ENCODE measurements around the gene TENM4. TPM values are rescaled to one million over a fixed set of nuclear protein-coding genes. Genes with fewer than 3 reads are reported as not detected.

Gene TENM4
- total and polyA plus RNA-seq, 10 of the 15 experiments (the other 5 are each of a cell fraction or from before 2014, with no cell fraction given): 0.03 to 0.12 (median 0.06) TPM; not detected in 7

DNA sequence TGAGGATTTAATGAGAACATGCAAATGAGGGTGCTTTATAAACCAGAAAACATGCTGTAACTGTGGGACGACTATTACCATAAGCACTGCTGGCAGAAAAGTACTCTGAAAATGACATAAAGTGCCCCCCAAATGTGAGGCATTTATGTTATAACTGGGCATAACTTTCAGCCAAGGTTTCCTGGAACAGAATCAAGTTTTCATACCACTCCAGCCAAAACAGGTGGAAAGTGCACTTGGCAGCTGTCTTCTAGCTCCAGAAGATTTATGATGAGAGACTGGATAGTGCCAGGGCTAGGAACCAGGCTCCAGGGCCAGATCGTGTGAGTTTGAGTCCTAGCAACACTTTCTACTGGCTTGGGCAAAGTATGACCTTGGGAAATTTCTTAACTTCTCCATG, 339.2 kb downstream of the TENM4 start:
- no peaks in the 10 kb centered on the region for H3K9me3 ChIP-seq (replicated peaks; ENCODE audit: control insufficient read depth, insufficient read depth, low read length)
- TF ChIP-seq MTA2 (IDR thresholded peaks at IDR 0.05; ENCODE audit: low read depth) (no peak), SIX5 (IDR thresholded peaks at IDR 0.05; ENCODE audit: low read depth, low read length, severe bottlenecking) (no peak), SIN3A (IDR thresholded peaks at IDR 0.05; ENCODE audit: low read depth, low read length) (no peak), EED (IDR thresholded peaks at IDR 0.05; ENCODE audit: low read depth) (no peak), ZZZ3 (IDR thresholded peaks at IDR 0.05; ENCODE audit: control insufficient read depth, insufficient read length, low read depth) (no peak)
- TF ChIP-seq, protein P1, sequence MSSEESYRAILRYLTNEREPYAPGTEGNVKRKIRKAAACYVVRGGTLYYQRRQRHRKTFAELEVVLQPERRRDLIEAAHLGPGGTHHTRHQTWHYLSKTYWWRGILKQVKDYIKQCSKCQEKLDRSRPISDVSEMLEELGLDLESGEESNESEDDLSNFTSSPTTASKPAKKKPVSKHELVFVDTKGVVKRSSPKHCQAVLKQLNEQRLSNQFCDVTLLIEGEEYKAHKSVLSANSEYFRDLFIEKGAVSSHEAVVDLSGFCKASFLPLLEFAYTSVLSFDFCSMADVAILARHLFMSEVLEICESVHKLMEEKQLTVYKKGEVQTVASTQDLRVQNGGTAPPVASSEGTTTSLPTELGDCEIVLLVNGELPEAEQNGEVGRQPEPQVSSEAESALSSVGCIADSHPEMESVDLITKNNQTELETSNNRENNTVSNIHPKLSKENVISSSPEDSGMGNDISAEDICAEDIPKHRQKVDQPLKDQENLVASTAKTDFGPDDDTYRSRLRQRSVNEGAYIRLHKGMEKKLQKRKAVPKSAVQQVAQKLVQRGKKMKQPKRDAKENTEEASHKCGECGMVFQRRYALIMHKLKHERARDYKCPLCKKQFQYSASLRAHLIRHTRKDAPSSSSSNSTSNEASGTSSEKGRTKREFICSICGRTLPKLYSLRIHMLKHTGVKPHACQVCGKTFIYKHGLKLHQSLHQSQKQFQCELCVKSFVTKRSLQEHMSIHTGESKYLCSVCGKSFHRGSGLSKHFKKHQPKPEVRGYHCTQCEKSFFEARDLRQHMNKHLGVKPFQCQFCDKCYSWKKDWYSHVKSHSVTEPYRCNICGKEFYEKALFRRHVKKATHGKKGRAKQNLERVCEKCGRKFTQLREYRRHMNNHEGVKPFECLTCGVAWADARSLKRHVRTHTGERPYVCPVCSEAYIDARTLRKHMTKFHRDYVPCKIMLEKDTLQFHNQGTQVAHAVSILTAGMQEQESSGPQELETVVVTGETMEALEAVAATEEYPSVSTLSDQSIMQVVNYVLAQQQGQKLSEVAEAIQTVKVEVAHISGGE (CRISPR knock-in tag; IDR thresholded peaks at IDR 0.05): no peak
- ATAC-seq (no peak), DNase-seq (ENCODE audit: low read depth, low spot score) (no peak), FAIRE-seq (no peak)
- ChIA-PET RAD21 (ENCODE audit: unreplicated experiment) (no interaction called here), SMC1A (ENCODE audit: uncharacterized antibody, unreplicated experiment) (interaction anchor here (3.4 to 3.7 kb wide), 2 partner anchors 301 to 304 kb away, joined by 12 to 20 read pairs; no protein-coding TSS in a partner anchor), POLR2A (no interaction called here), CTCF (interaction anchor here (1.5 to 6.3 kb wide), 6 partner anchors 7 to 456 kb away, joined by 3 to 110 read pairs (median 16); no protein-coding TSS in a partner anchor)
- in situ Hi-C loops (cut with MboI) (no loop called here), intact Hi-C loops (cut with micrococcal nuclease; ENCODE audit: unreplicated experiment) (no loop called here)
- no peak overlapping the region for H2AFZ ChIP-seq (ENCODE audit: control insufficient read depth, low read depth, low read length)
- H4K20me1 ChIP-seq (ENCODE audit: control insufficient read depth, insufficient read depth): no peaks in the 10 kb centered on the region
- no peak overlapping the region for H3K4me2 ChIP-seq (ENCODE audit: control insufficient read depth, insufficient read depth)
- H3K4me3 ChIP-seq: no peak overlapping the region
- H3K79me2 ChIP-seq (ENCODE audit: control insufficient read depth, insufficient read depth, low read length): no peaks in the 10 kb centered on the region
- BruUV-seq (replicated peaks): no TSS peak
- no peaks in the 10 kb centered on the region for H3K36me3 ChIP-seq (ENCODE audit: control insufficient read depth in 2 of 2, insufficient read depth in 2 of 2, low read length in 1 of 2)
- no peak overlapping the region for H3K9ac ChIP-seq (ENCODE audit: control insufficient read depth, insufficient read depth, low read length)
- H3K4me1 ChIP-seq (ENCODE audit: control insufficient read depth, insufficient read depth, low read length): no peaks in the 10 kb centered on the region
- WGBS (ENCODE audit: insufficient coverage, insufficient replicate concordance, low lambda C conversion rate, missing lambda C conversion rate): 17% methylated on average over 2 of the region's 2 CpGs
- H3K27me3 ChIP-seq (replicated peaks in 1 of 2; ENCODE audit: control insufficient read depth in 2 of 2, insufficient read depth in 2 of 2, low read length in 1 of 2): no peaks in the 10 kb centered on the region; a peak in 2 of 4 replicates
- no peak overlapping the region for H3K27ac ChIP-seq (ENCODE audit: control insufficient read depth, insufficient read depth)
